ENCODE measurements around the gene HLA-C.

GRCh38 chr6:31222496-31222895, 49.4 kb downstream of the HLA-C start:
- TF ChIP-seq ZNF121 (CRISPR knock-in tag; conservative IDR thresholded peaks at IDR 0.05) (no peak), SMC3 (conservative IDR thresholded peaks at IDR 0.05; ENCODE audit: insufficient read depth, low read depth, low read length) (no peak), STAG1 (CRISPR knock-in tag; IDR thresholded peaks at IDR 0.05; ENCODE audit: borderline replicate concordance) (no peak), POLR2A (conservative IDR thresholded peaks at IDR 0.05) (no peak)
- TF ChIP-seq, protein P1, sequence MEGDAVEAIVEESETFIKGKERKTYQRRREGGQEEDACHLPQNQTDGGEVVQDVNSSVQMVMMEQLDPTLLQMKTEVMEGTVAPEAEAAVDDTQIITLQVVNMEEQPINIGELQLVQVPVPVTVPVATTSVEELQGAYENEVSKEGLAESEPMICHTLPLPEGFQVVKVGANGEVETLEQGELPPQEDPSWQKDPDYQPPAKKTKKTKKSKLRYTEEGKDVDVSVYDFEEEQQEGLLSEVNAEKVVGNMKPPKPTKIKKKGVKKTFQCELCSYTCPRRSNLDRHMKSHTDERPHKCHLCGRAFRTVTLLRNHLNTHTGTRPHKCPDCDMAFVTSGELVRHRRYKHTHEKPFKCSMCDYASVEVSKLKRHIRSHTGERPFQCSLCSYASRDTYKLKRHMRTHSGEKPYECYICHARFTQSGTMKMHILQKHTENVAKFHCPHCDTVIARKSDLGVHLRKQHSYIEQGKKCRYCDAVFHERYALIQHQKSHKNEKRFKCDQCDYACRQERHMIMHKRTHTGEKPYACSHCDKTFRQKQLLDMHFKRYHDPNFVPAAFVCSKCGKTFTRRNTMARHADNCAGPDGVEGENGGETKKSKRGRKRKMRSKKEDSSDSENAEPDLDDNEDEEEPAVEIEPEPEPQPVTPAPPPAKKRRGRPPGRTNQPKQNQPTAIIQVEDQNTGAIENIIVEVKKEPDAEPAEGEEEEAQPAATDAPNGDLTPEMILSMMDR (IDR thresholded peaks at IDR 0.05 in 2 of 3, conservative IDR thresholded peaks at IDR 0.05 in 1 of 3; ENCODE audit: insufficient read depth in 2 of 3, low read depth in 1 of 3, low read length in 3 of 3): no peak
